ENCODE results near the gene PDIA5.

DNA sequence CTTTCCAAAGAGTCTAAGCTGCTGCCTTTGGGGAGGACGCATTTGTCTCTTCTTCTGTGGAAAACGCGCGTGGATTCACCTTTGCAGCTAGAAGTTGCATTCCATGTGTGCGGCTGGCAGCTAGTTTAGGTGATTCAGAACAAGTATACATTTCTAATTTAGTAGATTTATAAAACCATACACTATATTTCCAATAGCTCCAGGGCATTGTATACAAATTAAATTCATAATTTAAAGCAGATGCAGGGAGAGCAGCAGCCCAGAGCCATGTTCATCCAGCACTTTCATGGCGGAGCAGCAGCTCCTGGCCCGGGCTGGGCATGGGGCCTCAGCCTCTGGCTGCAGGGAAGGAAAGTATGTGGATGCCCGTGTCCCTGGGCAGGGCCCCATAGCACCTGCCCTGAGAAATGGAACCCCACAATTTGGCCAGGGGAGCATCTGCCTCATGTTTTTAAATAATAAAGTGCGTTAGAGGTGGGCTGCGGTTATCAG is 92.1 kb downstream of the PDIA5 start:
- TF ChIP-seq, protein P1, sequence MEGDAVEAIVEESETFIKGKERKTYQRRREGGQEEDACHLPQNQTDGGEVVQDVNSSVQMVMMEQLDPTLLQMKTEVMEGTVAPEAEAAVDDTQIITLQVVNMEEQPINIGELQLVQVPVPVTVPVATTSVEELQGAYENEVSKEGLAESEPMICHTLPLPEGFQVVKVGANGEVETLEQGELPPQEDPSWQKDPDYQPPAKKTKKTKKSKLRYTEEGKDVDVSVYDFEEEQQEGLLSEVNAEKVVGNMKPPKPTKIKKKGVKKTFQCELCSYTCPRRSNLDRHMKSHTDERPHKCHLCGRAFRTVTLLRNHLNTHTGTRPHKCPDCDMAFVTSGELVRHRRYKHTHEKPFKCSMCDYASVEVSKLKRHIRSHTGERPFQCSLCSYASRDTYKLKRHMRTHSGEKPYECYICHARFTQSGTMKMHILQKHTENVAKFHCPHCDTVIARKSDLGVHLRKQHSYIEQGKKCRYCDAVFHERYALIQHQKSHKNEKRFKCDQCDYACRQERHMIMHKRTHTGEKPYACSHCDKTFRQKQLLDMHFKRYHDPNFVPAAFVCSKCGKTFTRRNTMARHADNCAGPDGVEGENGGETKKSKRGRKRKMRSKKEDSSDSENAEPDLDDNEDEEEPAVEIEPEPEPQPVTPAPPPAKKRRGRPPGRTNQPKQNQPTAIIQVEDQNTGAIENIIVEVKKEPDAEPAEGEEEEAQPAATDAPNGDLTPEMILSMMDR (IDR thresholded peaks at IDR 0.05), result no peak
- TF ChIP-seq EZH2 (IDR thresholded peaks at IDR 0.05; ENCODE audit: borderline replicate concordance, insufficient read depth, low read depth, low read length, poor library complexity, severe bottlenecking), result no peak
